Activated B cell treated with CpG ODN at 0.5 μM for 24 hours (primary cell): ENCODE results near the gene TMEM169. TPM values are rescaled to one million over a fixed set of nuclear protein-coding genes. Genes with fewer than 3 reads are reported as not detected.

Experiments used
- ATAC-seq: fragments of 200-7000 bp; cut with Tn5 transposase; one replicate; pipeline ENCODE4 v1.10.0; 2021; ENCODE audit warnings: low read depth, mild to moderate bottlenecking, moderate library complexity
- CTCF ChIA-PET: fragments of 350-600 bp; sonication (Branson Sonifier 250); formaldehyde crosslinking; loops from one replicate; lab custom pipeline; 2021; ENCODE audit warnings: antibody characterized with exemption; lab: Charles Lee
- POLR2A ChIA-PET: fragments of 350-600 bp; sonication (Branson Sonifier 250); formaldehyde crosslinking; loops from one replicate; lab custom pipeline; 2021; ENCODE audit warnings: antibody characterized with exemption; lab: Charles Lee
- DNase-seq: peaks from one replicate; pipeline ENCODE4 v3.0.0; 2022
- H3K27ac Mint-ChIP-seq: one replicate; pipeline ENCODE4 v1.8.0; 2020; ENCODE audit warnings: mixed read lengths
- H3K27me3 Mint-ChIP-seq: one replicate; pipeline ENCODE4 v1.8.0; 2021; ENCODE audit warnings: mixed read lengths
- H3K36me3 Mint-ChIP-seq: one replicate; pipeline ENCODE4 v1.8.0; 2021; ENCODE audit warnings: low read depth, mixed read lengths
- H3K4me1 Mint-ChIP-seq: one replicate; pipeline ENCODE4 v1.8.0; 2021; ENCODE audit warnings: mixed read lengths
- H3K4me3 Mint-ChIP-seq: one replicate; pipeline ENCODE4 v1.8.0; 2020; ENCODE audit warnings: mild to moderate bottlenecking, mixed read lengths
- H3K9me3 Mint-ChIP-seq: one replicate; pipeline ENCODE4 v1.8.0; 2020; ENCODE audit warnings: mixed read lengths
- intact Hi-C: fragments of 100-400 bp; cut with micrococcal nuclease; formaldehyde crosslinking; loops from one replicate; pipeline ENCODE4 v1.15.1; 2024
- total RNA-seq: library from RNA; stranded (reverse); gene quantifications from 2 replicates; pipeline ENCODE4 v1.2.3, GENCODE V29; 2022
- TF ChIP-seq, protein P1 (sequence below): fragments of 200-600 bp; IDR thresholded peaks from one replicate; pipeline ENCODE4 v1.8.0; 2022; ENCODE audit warnings: antibody characterized with exemption, mild to moderate bottlenecking

The TMEM169 gene
- total RNA-seq, 1 donor from 2014 or later = 0.40 TPM

DNA sequence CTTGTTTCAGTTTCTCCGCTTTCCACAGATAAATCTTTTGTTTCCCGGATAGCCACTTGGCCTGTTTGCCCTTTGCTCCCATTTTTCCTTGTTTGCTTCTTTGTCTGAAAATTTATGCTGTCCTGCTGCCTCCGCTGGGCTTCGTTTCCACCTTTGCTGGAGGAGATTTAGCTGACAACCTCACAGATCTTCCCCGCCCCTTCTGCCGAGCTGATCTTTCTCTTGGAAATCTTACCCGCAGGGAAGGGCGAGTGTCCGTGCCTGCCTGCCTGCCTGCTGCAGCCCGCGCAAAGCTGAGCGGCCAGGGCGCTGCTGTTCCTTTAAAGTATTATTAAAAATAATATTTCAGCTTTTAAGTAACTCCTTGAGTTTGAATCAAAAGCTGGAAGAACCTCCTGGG lies 26.0 kb downstream of the TMEM169 start:
- DNase-seq (no peak), ATAC-seq (no peak)
- no peaks in the 10 kb centered on the region for H3K27me3 Mint-ChIP-seq
- H3K4me1 Mint-ChIP-seq = peaks cover 42% of the 10 kb centered on the region
- ChIA-PET CTCF (interaction anchor here (2.9 kb wide), 1 partner anchor 74 kb away, joined by 18 read pairs; no protein-coding TSS in a partner anchor), POLR2A (interaction anchor here (0.7 to 3.5 kb wide), 3 partner anchors 13 to 305 kb away, joined by 5 to 14 read pairs (median 7); partner anchors contain the start of gene SMARCAL1)
- intact Hi-C loops = loop anchor here (2.0 kb wide), 1 partner anchor 51 kb away; no protein-coding TSS in a partner anchor
- H3K36me3 Mint-ChIP-seq = peaks cover 35% of the 10 kb centered on the region
- H3K9me3 Mint-ChIP-seq = no peaks in the 10 kb centered on the region
- H3K27ac Mint-ChIP-seq = no peak overlapping the region
- H3K4me3 Mint-ChIP-seq = no peak overlapping the region
- TF ChIP-seq, protein P1, sequence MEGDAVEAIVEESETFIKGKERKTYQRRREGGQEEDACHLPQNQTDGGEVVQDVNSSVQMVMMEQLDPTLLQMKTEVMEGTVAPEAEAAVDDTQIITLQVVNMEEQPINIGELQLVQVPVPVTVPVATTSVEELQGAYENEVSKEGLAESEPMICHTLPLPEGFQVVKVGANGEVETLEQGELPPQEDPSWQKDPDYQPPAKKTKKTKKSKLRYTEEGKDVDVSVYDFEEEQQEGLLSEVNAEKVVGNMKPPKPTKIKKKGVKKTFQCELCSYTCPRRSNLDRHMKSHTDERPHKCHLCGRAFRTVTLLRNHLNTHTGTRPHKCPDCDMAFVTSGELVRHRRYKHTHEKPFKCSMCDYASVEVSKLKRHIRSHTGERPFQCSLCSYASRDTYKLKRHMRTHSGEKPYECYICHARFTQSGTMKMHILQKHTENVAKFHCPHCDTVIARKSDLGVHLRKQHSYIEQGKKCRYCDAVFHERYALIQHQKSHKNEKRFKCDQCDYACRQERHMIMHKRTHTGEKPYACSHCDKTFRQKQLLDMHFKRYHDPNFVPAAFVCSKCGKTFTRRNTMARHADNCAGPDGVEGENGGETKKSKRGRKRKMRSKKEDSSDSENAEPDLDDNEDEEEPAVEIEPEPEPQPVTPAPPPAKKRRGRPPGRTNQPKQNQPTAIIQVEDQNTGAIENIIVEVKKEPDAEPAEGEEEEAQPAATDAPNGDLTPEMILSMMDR = no peak

DNA sequence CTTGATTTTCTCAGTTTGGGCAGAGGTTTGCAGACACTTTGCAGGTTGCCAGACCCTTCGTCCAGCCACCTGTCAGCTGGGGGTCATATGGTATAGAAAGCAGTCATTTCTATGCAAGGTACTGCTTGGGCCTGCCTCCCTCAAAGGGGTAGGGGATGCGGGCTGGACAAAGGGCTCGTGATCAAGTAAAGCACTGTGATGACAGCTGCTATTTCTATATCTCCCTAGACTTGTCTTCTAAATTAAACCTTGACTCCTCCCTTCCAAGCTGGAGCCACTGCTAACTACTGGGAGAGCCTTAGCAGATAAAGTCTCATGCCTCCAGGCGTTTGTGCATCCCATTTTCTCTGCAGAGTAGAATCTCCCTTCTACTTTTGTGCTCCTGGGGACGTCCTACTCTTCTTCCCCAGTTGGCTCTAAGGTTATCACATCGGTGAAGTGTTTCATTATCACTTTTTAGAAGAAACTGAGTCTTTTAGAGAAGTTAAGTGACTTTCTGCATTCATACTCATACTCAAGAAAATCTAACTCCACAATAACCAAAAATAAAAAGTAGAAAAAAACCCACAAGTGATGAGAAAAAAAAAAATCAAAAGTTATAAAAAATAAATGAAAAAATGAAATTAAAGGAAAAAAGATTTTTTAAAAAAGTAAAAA lies 26.7 kb downstream of the TMEM169 start:
- Mint-ChIP-seq H3K9me3 (no peaks in the 10 kb centered on the region), H3K4me1 (peaks cover 49% of the 10 kb centered on the region), H3K27me3 (no peaks in the 10 kb centered on the region), H3K4me3 (peak overlapping the region; percentile 99), H3K27ac (peak overlapping the region; percentile 99), H3K36me3 (peaks cover 41% of the 10 kb centered on the region)
- intact Hi-C loops = loop anchor here (2.0 kb wide), 1 partner anchor 52 kb away; no protein-coding TSS in a partner anchor
- TF ChIP-seq, protein P1 = no peak
- ATAC-seq (no peak), DNase-seq (no peak)
- CTCF ChIA-PET = interaction anchor here (1.4 to 2.9 kb wide), 2 partner anchors 26 to 75 kb away, joined by 3 to 18 read pairs; no protein-coding TSS in a partner anchor
- POLR2A ChIA-PET = interaction anchor here (0.7 to 3.5 kb wide), 9 partner anchors 25 to 1307 kb away, joined by 3 to 15 read pairs (median 7); partner anchors contain the start of genes PECR, RPL37A, SMARCAL1 and TMEM169

DNA sequence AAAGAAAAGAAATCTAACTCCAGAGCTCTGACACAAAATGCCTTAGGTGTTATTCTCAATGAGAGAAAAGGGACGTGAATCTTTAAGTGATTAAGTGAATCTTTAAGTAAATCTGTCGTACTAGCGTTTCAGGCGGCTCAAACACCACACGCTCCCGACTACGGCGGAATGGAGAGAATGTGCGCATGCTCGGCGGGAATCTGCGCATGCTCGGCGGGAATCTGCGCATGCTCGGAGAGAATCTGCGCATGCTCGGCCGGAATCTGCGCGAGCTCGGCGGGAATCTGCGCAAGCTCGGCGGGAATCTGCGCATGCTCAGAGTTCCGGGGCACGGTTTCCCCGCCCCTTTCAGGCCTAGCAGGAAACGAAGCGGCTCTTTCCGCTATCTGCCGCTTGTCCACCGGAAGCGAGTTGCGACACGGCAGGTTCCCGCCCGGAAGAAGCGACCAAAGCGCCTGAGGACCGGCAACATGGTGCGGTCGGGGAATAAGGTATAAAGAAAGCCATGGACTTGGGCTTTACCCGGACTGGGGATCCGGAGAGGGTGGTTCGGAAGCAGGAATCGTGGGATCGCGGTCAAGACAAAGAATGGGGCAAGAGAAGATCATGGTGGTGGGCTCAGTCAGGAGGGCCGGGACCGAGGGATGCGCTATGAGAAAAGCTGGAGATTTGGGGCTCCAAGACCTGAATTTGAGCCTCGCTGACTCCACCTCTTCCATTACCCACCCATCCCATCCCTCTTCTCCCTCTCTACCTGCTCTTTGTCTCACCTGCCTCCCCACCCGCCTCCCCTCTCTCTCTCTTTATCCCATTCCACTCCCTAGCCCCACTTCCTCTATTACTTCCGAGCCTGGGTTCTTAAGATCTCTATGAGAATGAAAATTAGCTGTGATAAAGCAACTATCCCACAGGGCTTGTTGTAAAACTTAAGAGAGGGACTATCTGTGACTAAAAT lies 27.5 kb downstream of the TMEM169 start, which contains the start of gene XRCC5:
Gene XRCC5 (plus strand): TSS at position 382 of the 955 bp plus-strand sequence. CDS start 89 bp downstream, at position 471.
- ATAC-seq (peak; percentile 88), DNase-seq (peak; percentile 93)
- peak within 1 kb of the TSS; percentile 99 for H3K4me3 Mint-ChIP-seq
- POLR2A ChIA-PET = interaction anchor here (0.6 to 3.5 kb wide), 13 partner anchors 25 to 1308 kb away, joined by 3 to 15 read pairs (median 6); partner anchors contain the start of genes PECR, RPL37A, SMARCAL1 and TMEM169
- CTCF ChIA-PET = interaction anchor here (0.6 to 2.9 kb wide), 4 partner anchors 27 to 557 kb away, joined by 3 to 18 read pairs (median 4); no protein-coding TSS in a partner anchor
- intact Hi-C loops = loop anchor here (1.0 to 2.0 kb wide), 3 partner anchors 28 to 303 kb away; partner anchors contain the start of genes PECR, SMARCAL1 and TMEM169
- H3K36me3 Mint-ChIP-seq = peaks cover 49% of the 10 kb centered on the region
- H3K9me3 Mint-ChIP-seq = no peaks in the 10 kb centered on the region
- peaks cover 57% of the 10 kb centered on the region for H3K4me1 Mint-ChIP-seq
- no peaks in the 10 kb centered on the region for H3K27me3 Mint-ChIP-seq
- H3K27ac Mint-ChIP-seq = peak within 1 kb of the TSS; percentile 99
- TF ChIP-seq, protein P1 = no peak

DNA sequence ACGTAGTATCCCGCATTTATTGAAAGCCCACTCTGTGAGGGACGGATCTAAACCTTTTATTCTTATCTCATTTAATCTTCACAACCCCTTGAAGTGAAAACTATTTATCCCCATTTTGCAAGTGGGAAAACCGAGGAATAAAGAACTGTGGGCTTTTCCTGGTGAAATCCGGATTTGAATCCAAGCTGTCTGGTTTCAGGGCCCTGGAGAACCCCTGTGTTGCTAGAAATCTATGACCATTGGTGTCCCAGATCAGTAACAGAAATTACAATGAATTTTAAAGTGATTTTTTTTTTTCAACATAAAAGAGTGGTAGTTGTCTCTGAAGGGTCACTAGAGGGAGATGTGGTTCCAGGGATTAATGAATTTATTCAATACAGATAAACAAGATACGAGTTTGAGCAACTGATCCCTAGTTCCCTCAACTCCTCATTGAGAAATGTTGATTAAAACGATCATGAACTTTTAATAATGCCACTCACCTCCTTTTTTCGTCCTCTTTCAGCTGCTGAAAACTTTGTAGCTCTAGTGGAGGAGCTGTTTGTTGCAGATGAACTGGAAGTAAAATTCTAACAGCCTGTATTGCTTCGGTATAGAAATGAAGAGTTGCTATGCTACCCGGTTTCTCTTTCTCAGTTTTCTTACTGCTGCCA lies 28.4 kb downstream of the TMEM169 start:
- Mint-ChIP-seq H3K9me3 (no peaks in the 10 kb centered on the region), H3K27ac (peak overlapping the region; percentile 99), H3K4me1 (peaks cover 65% of the 10 kb centered on the region), H3K4me3 (peak overlapping the region; percentile 99), H3K36me3 (peaks cover 58% of the 10 kb centered on the region), H3K27me3 (no peaks in the 10 kb centered on the region)
- ChIA-PET POLR2A (interaction anchor here (0.6 to 3.5 kb wide), 7 partner anchors 26 to 388 kb away, joined by 3 to 15 read pairs (median 7); partner anchors contain the start of genes PECR, RPL37A, SMARCAL1 and TMEM169), CTCF (interaction anchor here (0.6 to 2.9 kb wide), 6 partner anchors 27 to 556 kb away, joined by 3 to 18 read pairs (median 4); no protein-coding TSS in a partner anchor)
- no peak for DNase-seq
- TF ChIP-seq, protein P1 = peak; percentile 36
- no peak for ATAC-seq
- intact Hi-C loops = loop anchor here (1.0 to 2.0 kb wide), 6 partner anchors 29 to 557 kb away; partner anchors contain the start of genes PECR, SMARCAL1 and TMEM169
